Measurements from ENCODE around the gene CBLC.

GRCh38 chr19:44779150-44779549 is 1.5 kb downstream of the CBLC start:
- TF ChIP-seq BACH2 (CRISPR knock-in tag; IDR thresholded peaks at IDR 0.05; ENCODE audit: borderline replicate concordance): no peak
- no peak for TF ChIP-seq ARNTL (CRISPR knock-in tag; IDR thresholded peaks at IDR 0.05; ENCODE audit: borderline replicate concordance, low read depth)
- no peak for TF ChIP-seq ZNF8 (CRISPR knock-in tag; IDR thresholded peaks at IDR 0.05)
- no peak for TF ChIP-seq ZFP3 (CRISPR knock-in tag; IDR thresholded peaks at IDR 0.05)
- TF ChIP-seq TCF4 (CRISPR knock-in tag; IDR thresholded peaks at IDR 0.05; ENCODE audit: borderline replicate concordance): no peak
- TF ChIP-seq CSRNP3 (CRISPR knock-in tag; IDR thresholded peaks at IDR 0.05): no peak
- TF ChIP-seq ISL1 (CRISPR knock-in tag; IDR thresholded peaks at IDR 0.05): no peak
- no peak for TF ChIP-seq CREB5 (CRISPR knock-in tag; IDR thresholded peaks at IDR 0.05; ENCODE audit: low read depth)
